Activated CD8-positive, alpha-beta T cell treated with anti-CD3 and anti-CD28 coated beads for 36 hours (primary cell): ENCODE measurements around the gene CEP128. TPM values are rescaled to one million over a fixed set of nuclear protein-coding genes. Genes with fewer than 3 reads are reported as not detected.

ENCODE experiments used
- ATAC-seq: fragments of 200-7000 bp; cut with Tn5 transposase; one replicate; pipeline ENCODE4 v1.10.0; 2021; ENCODE audit warnings: mild to moderate bottlenecking, moderate library complexity
- CTCF ChIA-PET: fragments of 350-600 bp; sonication (Branson Sonifier 250); formaldehyde crosslinking; loops from one replicate; lab custom pipeline; 2021; ENCODE audit warnings: antibody characterized with exemption; lab: Charles Lee
- POLR2A ChIA-PET: fragments of 350-600 bp; sonication (Branson Sonifier 250); formaldehyde crosslinking; loops from one replicate; lab custom pipeline; 2021; ENCODE audit warnings: antibody characterized with exemption; lab: Charles Lee
- DNase-seq: peaks from one replicate; pipeline ENCODE4 v3.0.0-alpha.2; 2020
- H3K27ac Mint-ChIP-seq: one replicate; pipeline ENCODE4 v1.8.0; 2021; ENCODE audit warnings: mild to moderate bottlenecking, mixed read lengths
- H3K27me3 Mint-ChIP-seq: one replicate; pipeline ENCODE4 v1.8.0; 2021; ENCODE audit warnings: mixed read lengths
- H3K36me3 Mint-ChIP-seq: one replicate; pipeline ENCODE4 v1.8.0; 2021; ENCODE audit warnings: low read depth, mixed read lengths
- H3K4me1 Mint-ChIP-seq: one replicate; pipeline ENCODE4 v1.8.0; 2021; ENCODE audit warnings: low read depth, mixed read lengths
- H3K4me3 Mint-ChIP-seq: one replicate; pipeline ENCODE4 v1.8.0; 2021; ENCODE audit warnings: mild to moderate bottlenecking, moderate library complexity, mixed read lengths
- H3K9me3 Mint-ChIP-seq: one replicate; pipeline ENCODE4 v1.8.0; 2021; ENCODE audit warnings: mixed read lengths
- CTCF ChIP-seq: fragments of 200-600 bp; IDR thresholded peaks from one replicate; pipeline ENCODE4 v1.8.0; 2022; ENCODE audit warnings: antibody characterized with exemption, mild to moderate bottlenecking
- intact Hi-C: fragments of 100-400 bp; cut with micrococcal nuclease; formaldehyde crosslinking; loops from one replicate; pipeline ENCODE4 v1.10.0; 2022
- total RNA-seq, 2 experiments: library from RNA; stranded (reverse); gene quantifications; one replicate each; pipeline ENCODE4 v1.2.3, GENCODE V29; 2021

Gene CEP128
- total RNA-seq, 2 experiments from 2014 or later, result 21.6 to 22.5 TPM

GRCh38 chr14:80537626-80538025, 403.9 kb downstream of the CEP128 start:
- intact Hi-C loops, result no loop called here
- ChIA-PET POLR2A (no interaction called here), CTCF (no interaction called here)
- TF ChIP-seq CTCF, result no peak
- no peak overlapping the region for H3K4me3 Mint-ChIP-seq
- peaks cover 1% of the 10 kb centered on the region for H3K36me3 Mint-ChIP-seq
- no peaks in the 10 kb centered on the region for H3K27me3 Mint-ChIP-seq
- H3K4me1 Mint-ChIP-seq, result no peaks in the 10 kb centered on the region
- ATAC-seq, result no peak
- peaks cover 15% of the 10 kb centered on the region for H3K9me3 Mint-ChIP-seq
- no peak for DNase-seq
- no peak overlapping the region for H3K27ac Mint-ChIP-seq

- H3K36me3 Mint-ChIP-seq, result peaks cover under 1% of the 10 kb centered on the region
- ATAC-seq, result no peak
- no peak overlapping the region for H3K4me3 Mint-ChIP-seq
- no peaks in the 10 kb centered on the region for H3K27me3 Mint-ChIP-seq
- no peak for TF ChIP-seq CTCF
- ChIA-PET CTCF (no interaction called here), POLR2A (no interaction called here)
- DNase-seq, result no peak
- no peak overlapping the region for H3K27ac Mint-ChIP-seq
- H3K4me1 Mint-ChIP-seq, result no peaks in the 10 kb centered on the region
- H3K9me3 Mint-ChIP-seq, result peaks cover 15% of the 10 kb centered on the region
- intact Hi-C loops, result no loop called here
Measured at GRCh38 chr14:80536456-80536855, 405.1 kb downstream of the CEP128 start.

- ChIA-PET CTCF (no interaction called here), POLR2A (no interaction called here)
- Mint-ChIP-seq H3K27ac (no peak overlapping the region), H3K36me3 (no peaks in the 10 kb centered on the region), H3K27me3 (no peaks in the 10 kb centered on the region), H3K4me3 (no peak overlapping the region), H3K9me3 (peaks cover 10% of the 10 kb centered on the region), H3K4me1 (no peaks in the 10 kb centered on the region)
- intact Hi-C loops, result no loop called here
- no peak for TF ChIP-seq CTCF
- ATAC-seq, result no peak
- no peak for DNase-seq
Measured at GRCh38 chr14:80535171-80535570, 406.4 kb downstream of the CEP128 start.

GRCh38 chr14:80523518-80524117, 417.9 kb downstream of the CEP128 start:
- POLR2A ChIA-PET, result no interaction called here
- Mint-ChIP-seq H3K27ac (no peak overlapping the region), H3K4me1 (no peaks in the 10 kb centered on the region), H3K4me3 (no peak overlapping the region), H3K9me3 (no peaks in the 10 kb centered on the region), H3K27me3 (no peaks in the 10 kb centered on the region), H3K36me3 (peaks cover 12% of the 10 kb centered on the region)
- DNase-seq, result no peak
- no peak for TF ChIP-seq CTCF
- CTCF ChIA-PET, result no interaction called here
- intact Hi-C loops, result no loop called here
- ATAC-seq, result no peak

GRCh38 chr14:80522936-80523335, 418.6 kb downstream of the CEP128 start:
- no peak for TF ChIP-seq CTCF
- POLR2A ChIA-PET, result no interaction called here
- intact Hi-C loops, result no loop called here
- CTCF ChIA-PET, result no interaction called here
- H3K27me3 Mint-ChIP-seq, result no peaks in the 10 kb centered on the region
- no peaks in the 10 kb centered on the region for H3K4me1 Mint-ChIP-seq
- no peak for DNase-seq
- H3K4me3 Mint-ChIP-seq, result no peak overlapping the region
- ATAC-seq, result no peak
- H3K27ac Mint-ChIP-seq, result no peak overlapping the region
- H3K9me3 Mint-ChIP-seq, result no peaks in the 10 kb centered on the region
- peaks cover 12% of the 10 kb centered on the region for H3K36me3 Mint-ChIP-seq
